ENCODE measurements around the gene SMIM44. TPM values are rescaled to one million over a fixed set of nuclear protein-coding genes. Genes with fewer than 3 reads are reported as not detected.

The SMIM44 gene
- total and polyA plus RNA-seq, 9 of the 15 experiments (the other 6 are each of a cell fraction or from before 2014, with no cell fraction given): not detected

GRCh38 chr19:3434630-3435553, 48.3 kb downstream of the SMIM44 start (continued):
- TF ChIP-seq TBP (optimal IDR thresholded peaks at IDR 0.05; ENCODE audit: low read depth, low read length): peak; percentile 59
- peak; percentile 61 for TF ChIP-seq POLR2H (tag; IDR thresholded peaks at IDR 0.05; ENCODE audit: low read depth)
- no peak for TF ChIP-seq CBX2 (IDR thresholded peaks at IDR 0.05; ENCODE audit: insufficient read depth, low read length, poor library complexity, severe bottlenecking)
- peak; percentile 25; the same call in 1 of the 2 replicates for TF ChIP-seq TARDBP (IDR thresholded peaks at IDR 0.05)
- 0 out of 2 replicates have a peak, but pooled peaks have one; percentile 65 for TF ChIP-seq ZNF311 (CRISPR knock-in tag; IDR thresholded peaks at IDR 0.05)
- TF ChIP-seq NR1H2 (CRISPR knock-in tag; IDR thresholded peaks at IDR 0.05): no peak
- TF ChIP-seq TOE1 (IDR thresholded peaks at IDR 0.05; ENCODE audit: borderline replicate concordance): 0 out of 2 replicates have a peak, but pooled peaks have one; percentile 54
- no peak for TF ChIP-seq TOE1 (CRISPR knock-in tag; IDR thresholded peaks at IDR 0.05; ENCODE audit: borderline replicate concordance, low read depth)
- no peak for TF ChIP-seq ETS2 (tag; IDR thresholded peaks at IDR 0.05; ENCODE audit: borderline replicate concordance, poor library complexity, severe bottlenecking)
- TF ChIP-seq RNF2 (IDR thresholded peaks at IDR 0.05): peak; percentile 65
- no peak for TF ChIP-seq IRF2 (CRISPR knock-in tag; IDR thresholded peaks at IDR 0.05)
- TF ChIP-seq PHB2 (IDR thresholded peaks at IDR 0.05; ENCODE audit: low read depth): no peak
- TF ChIP-seq NRF1 (conservative IDR thresholded peaks at IDR 0.05 in 1 of 2, IDR thresholded peaks at IDR 0.05 in 1 of 2): peak; percentile 84 to 87
- TF ChIP-seq, protein P1, sequence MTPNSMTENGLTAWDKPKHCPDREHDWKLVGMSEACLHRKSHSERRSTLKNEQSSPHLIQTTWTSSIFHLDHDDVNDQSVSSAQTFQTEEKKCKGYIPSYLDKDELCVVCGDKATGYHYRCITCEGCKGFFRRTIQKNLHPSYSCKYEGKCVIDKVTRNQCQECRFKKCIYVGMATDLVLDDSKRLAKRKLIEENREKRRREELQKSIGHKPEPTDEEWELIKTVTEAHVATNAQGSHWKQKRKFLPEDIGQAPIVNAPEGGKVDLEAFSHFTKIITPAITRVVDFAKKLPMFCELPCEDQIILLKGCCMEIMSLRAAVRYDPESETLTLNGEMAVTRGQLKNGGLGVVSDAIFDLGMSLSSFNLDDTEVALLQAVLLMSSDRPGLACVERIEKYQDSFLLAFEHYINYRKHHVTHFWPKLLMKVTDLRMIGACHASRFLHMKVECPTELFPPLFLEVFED (CRISPR knock-in tag; conservative IDR thresholded peaks at IDR 0.05): no peak
- TF ChIP-seq RAD51 (IDR thresholded peaks at IDR 0.05; ENCODE audit: borderline replicate concordance, low read depth): no peak
- no peak for TF ChIP-seq ZNF280A (IDR thresholded peaks at IDR 0.05; ENCODE audit: low read depth, partially characterized antibody)
- no peak for TF ChIP-seq SPI1 (IDR thresholded peaks at IDR 0.05; ENCODE audit: borderline replicate concordance, low read depth, low read length)
- no peak for TF ChIP-seq MCM3 (IDR thresholded peaks at IDR 0.05)
- peak; percentile 57; the same call in 1 of the 2 replicates for TF ChIP-seq NFE2 (IDR thresholded peaks at IDR 0.05; ENCODE audit: low read depth)
- TF ChIP-seq XRCC4 (IDR thresholded peaks at IDR 0.05; ENCODE audit: extremely low read depth, insufficient read depth, insufficient read length): no peak
- TF ChIP-seq JUN (IDR thresholded peaks at IDR 0.05; ENCODE audit: borderline replicate concordance, low read depth, low read length): peak; percentile 89
- TF ChIP-seq JUN (CRISPR knock-in tag; IDR thresholded peaks at IDR 0.05; ENCODE audit: borderline replicate concordance): no peak
- TF ChIP-seq ZNF717 (CRISPR knock-in tag; IDR thresholded peaks at IDR 0.05): no peak
- no peak for TF ChIP-seq SMC3 (conservative IDR thresholded peaks at IDR 0.05; ENCODE audit: insufficient read depth, low read depth, low read length)
- TF ChIP-seq ZNF23 (CRISPR knock-in tag; IDR thresholded peaks at IDR 0.05): no peak
- TF ChIP-seq ZNF224 (CRISPR knock-in tag; IDR thresholded peaks at IDR 0.05): no peak
- peak; percentile 100 for TF ChIP-seq ZNF143 (CRISPR knock-in tag; IDR thresholded peaks at IDR 0.05)

All from K562 (cell line).